Naive thymus-derived CD4-positive, alpha-beta T cell (primary cell): Measurements from ENCODE around the gene AGPAT4. TPM values are rescaled to one million over a fixed set of nuclear protein-coding genes. Genes with fewer than 3 reads are reported as not detected.
A peak's percentile ranks its signal among the peaks of the same experiment; 100 is the strongest.

Experiments used
- ATAC-seq: fragments of 150-1000 bp; cut with Tn5 transposase; 2 replicates; pipeline ENCODE4 v1.10.0; 2021; ENCODE audit warnings: mild to moderate bottlenecking, moderate library complexity
- CTCF ChIA-PET: fragments of 350-600 bp; sonication (Branson Sonifier 250); formaldehyde crosslinking; loops from one replicate; lab custom pipeline; 2021; ENCODE audit warnings: antibody characterized with exemption; lab: Charles Lee
- POLR2A ChIA-PET: fragments of 350-600 bp; sonication (Branson Sonifier 250); formaldehyde crosslinking; loops from one replicate; lab custom pipeline; 2021; ENCODE audit warnings: antibody characterized with exemption, inconsistent platforms; lab: Charles Lee
- DNase-seq, 9 donors: peaks; one replicate each; pipeline versions ENCODE4 v3.0.0 to v3.0.0-alpha.2; 2020 to 2022; ENCODE audit warnings: mixed read lengths in 1 of 9
- H3K27ac ChIP-seq: one replicate; pipeline ENCODE4 v1.7.0; 2013; ENCODE audit warnings: mild to moderate bottlenecking, low read depth, low read length, moderate library complexity
- H3K27me3 ChIP-seq, 2 donors: one replicate each; pipeline ENCODE4 v1.7.0; 2013; ENCODE audit warnings: low read length in 2 of 2, mild to moderate bottlenecking in 2 of 2, moderate library complexity in 2 of 2; ENCODE audit not compliant: control insufficient read depth in 2 of 2, insufficient read depth in 2 of 2
- H3K36me3 ChIP-seq, 3 experiments: 1 replicate in 2 of 3; 2 replicates in 1 of 3; pipeline ENCODE4 v1.7.0; 2013; ENCODE audit warnings: low read length in 3 of 3, mild to moderate bottlenecking in 3 of 3, moderate library complexity in 1 of 3; ENCODE audit not compliant: insufficient read depth in 3 of 3, control insufficient read depth in 2 of 3
- H3K4me1 ChIP-seq, 2 donors: one replicate each; pipeline ENCODE4 v1.7.0; 2013; ENCODE audit warnings: low read length in 2 of 2, mild to moderate bottlenecking in 2 of 2, moderate library complexity in 1 of 2; ENCODE audit not compliant: control insufficient read depth in 2 of 2, insufficient read depth in 2 of 2
- H3K4me3 ChIP-seq: 2 replicates; pipeline ENCODE4 v1.7.0; 2013; ENCODE audit warnings: mild to moderate bottlenecking, low read length
- H3K9me3 ChIP-seq, 3 experiments: 1 replicate in 2 of 3; 2 replicates in 1 of 3; pipeline ENCODE4 v1.7.0; 2013; ENCODE audit warnings: low read length in 3 of 3; ENCODE audit not compliant: control insufficient read depth in 2 of 3
- H3K27ac Mint-ChIP-seq, 9 donors: one replicate each; pipeline ENCODE4 v1.8.0; 2020 to 2022; ENCODE audit warnings: mixed read lengths in 9 of 9, mild to moderate bottlenecking in 8 of 9, moderate library complexity in 5 of 9, inconsistent platforms in 2 of 9
- H3K27me3 Mint-ChIP-seq, 5 donors: one replicate each; pipeline ENCODE4 v1.8.0; 2021 to 2022; ENCODE audit warnings: mixed read lengths in 5 of 5, mild to moderate bottlenecking in 1 of 5
- H3K36me3 Mint-ChIP-seq, 5 donors: one replicate each; pipeline ENCODE4 v1.8.0; 2020 to 2022; ENCODE audit warnings: mixed read lengths in 5 of 5, mild to moderate bottlenecking in 3 of 5, inconsistent platforms in 1 of 5
- H3K4me1 Mint-ChIP-seq, 7 donors: one replicate each; pipeline ENCODE4 v1.8.0; 2020 to 2022; ENCODE audit warnings: mixed read lengths in 7 of 7, mild to moderate bottlenecking in 3 of 7, inconsistent platforms in 1 of 7
- H3K4me3 Mint-ChIP-seq, 10 donors: one replicate each; pipeline ENCODE4 v1.8.0; 2020 to 2022; ENCODE audit warnings: mild to moderate bottlenecking in 10 of 10, mixed read lengths in 10 of 10, moderate library complexity in 6 of 10, inconsistent platforms in 2 of 10
- H3K9me3 Mint-ChIP-seq, 11 donors: one replicate each; pipeline ENCODE4 v1.8.0; 2020 to 2022; ENCODE audit warnings: mixed read lengths in 11 of 11, mild to moderate bottlenecking in 4 of 11, inconsistent platforms in 1 of 11, moderate library complexity in 1 of 11
- intact Hi-C, 2 donors: fragments of 100-400 bp; cut with micrococcal nuclease; formaldehyde crosslinking; loops; one replicate each; pipeline ENCODE4 v1.15.1; 2023
- polyA plus RNA-seq, 2 donors: library from polyadenylated mRNA; unstranded; fragments of 300-500 nt; fragmentation: Illumina TruSeq; gene quantifications; one replicate each; pipeline ENCODE4 v1.2.3, GENCODE V29; 2021
- total RNA-seq, 6 experiments: library from RNA in 5 of 6; stranded (reverse) in 5 of 6; gene quantifications; 1 replicate in 5 of 6; 2 replicates in 1 of 6; pipeline ENCODE4 v1.2.3 and lab custom pipeline; 2021 to 2026

AGPAT4 gene
- total and polyA plus RNA-seq, 7 experiments from 2014 or later: 1.1 to 16.2 (median 2.4) TPM

DNA sequence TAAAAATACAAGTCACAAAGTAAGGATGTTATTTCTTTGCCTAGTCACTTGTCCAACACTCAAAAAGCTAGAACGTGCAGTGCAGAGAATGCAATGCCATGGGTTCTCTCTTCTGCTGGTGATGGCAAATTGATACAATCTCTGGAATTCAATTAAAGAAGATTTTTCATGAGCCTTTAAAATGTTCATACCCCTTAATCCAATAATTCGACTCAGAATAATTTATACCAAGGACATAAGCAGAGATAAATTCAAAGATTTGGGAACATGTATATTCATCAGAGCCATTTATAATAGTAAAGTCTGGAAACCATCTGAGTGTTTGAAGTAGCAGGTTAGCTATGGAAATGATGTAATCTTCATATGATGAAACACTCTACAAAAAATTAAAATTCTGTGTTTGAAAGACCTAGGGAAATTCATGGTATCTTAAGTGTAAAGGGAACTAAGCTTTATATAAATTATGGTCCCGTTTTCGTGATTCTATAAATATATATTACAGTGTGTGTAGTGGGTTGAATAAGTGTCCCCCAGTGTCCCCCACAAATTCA is 2.8 kb upstream of the AGPAT4 start:
- peaks cover 10 to 29% (median 14%) of the 10 kb centered on the region in 7 donors for H3K4me1 Mint-ChIP-seq
- H3K27me3 ChIP-seq: no peaks in the 10 kb centered on the region
- no peak overlapping the region for H3K27ac Mint-ChIP-seq
- H3K27me3 Mint-ChIP-seq: peaks cover 0 to 34% (median 12%) of the 10 kb centered on the region in 5 donors
- CTCF ChIA-PET: no interaction called here
- no peak overlapping the region for H3K27ac ChIP-seq
- peaks cover 0 to 6% of the 10 kb centered on the region in 2 donors for H3K4me1 ChIP-seq
- H3K4me3 Mint-ChIP-seq: no peak overlapping the region
- H3K4me3 ChIP-seq: no peak overlapping the region
- H3K36me3 ChIP-seq: no peaks in the 10 kb centered on the region
- intact Hi-C loops: loop anchor here in 1 of 2 donors (10.0 kb wide), 1 partner anchor 1302 kb away; no protein-coding TSS in a partner anchor
- H3K9me3 ChIP-seq: no peaks in the 10 kb centered on the region
- POLR2A ChIA-PET: no interaction called here
- peaks cover 3 to 10% (median 8%) of the 10 kb centered on the region in 5 donors for H3K36me3 Mint-ChIP-seq
- peaks cover 3 to 20% (median 10%) of the 10 kb centered on the region in 11 donors for H3K9me3 Mint-ChIP-seq
- no peak for ATAC-seq
- no peak for DNase-seq

DNA sequence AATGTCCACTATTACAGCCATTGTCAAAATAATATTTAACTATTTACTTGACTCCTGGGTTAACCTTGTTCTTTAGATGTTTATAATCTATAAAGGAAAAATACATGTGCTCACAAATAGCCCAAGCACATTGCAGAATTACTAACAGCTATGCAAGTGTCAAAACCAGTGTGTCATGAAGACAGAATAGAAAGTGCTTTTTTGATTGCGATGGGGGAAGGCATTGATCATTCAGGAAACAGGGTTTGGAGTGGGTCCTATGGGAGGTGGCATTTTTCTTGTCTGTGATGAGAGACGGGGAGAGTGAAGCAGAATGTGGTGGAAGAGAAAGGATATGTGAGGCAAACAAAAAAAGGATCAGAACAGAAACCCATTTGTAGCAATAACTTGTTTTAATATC is 1.0 kb upstream of the AGPAT4 start:
- Histone ChIP-seq H3K36me3 (no peaks in the 10 kb centered on the region), H3K4me3 (no peak overlapping the region), H3K27me3 (no peaks in the 10 kb centered on the region), H3K4me1 (peaks cover 0 to 6% of the 10 kb centered on the region in 2 donors), H3K9me3 (no peaks in the 10 kb centered on the region), H3K27ac (no peak overlapping the region)
- Mint-ChIP-seq H3K4me1 (peaks cover 10 to 31% (median 17%) of the 10 kb centered on the region in 7 donors), H3K36me3 (peaks cover 0 to 13% (median 4%) of the 10 kb centered on the region in 5 donors), H3K4me3 (peak overlapping the region in 4 of 10 donors; percentile 4 to 98 (median 71)), H3K27ac (peak overlapping the region in 8 of 9 donors; percentile 13 to 91 (median 54)), H3K27me3 (peaks cover 0 to 18% (median 0%) of the 10 kb centered on the region in 5 donors), H3K9me3 (peaks cover 0 to 5% (median 0%) of the 10 kb centered on the region in 11 donors)
- ChIA-PET POLR2A (no interaction called here), CTCF (no interaction called here)
- ATAC-seq (no peak), DNase-seq (no peak)
- intact Hi-C loops: loop anchor here (1.0 to 10.0 kb wide), 6 partner anchors 96 to 1548 kb away; partner anchors contain the start of genes PACRG (in 2 of the 2), PRKN (in 2 of the 2) and WTAP (in 1 of the 2)

DNA sequence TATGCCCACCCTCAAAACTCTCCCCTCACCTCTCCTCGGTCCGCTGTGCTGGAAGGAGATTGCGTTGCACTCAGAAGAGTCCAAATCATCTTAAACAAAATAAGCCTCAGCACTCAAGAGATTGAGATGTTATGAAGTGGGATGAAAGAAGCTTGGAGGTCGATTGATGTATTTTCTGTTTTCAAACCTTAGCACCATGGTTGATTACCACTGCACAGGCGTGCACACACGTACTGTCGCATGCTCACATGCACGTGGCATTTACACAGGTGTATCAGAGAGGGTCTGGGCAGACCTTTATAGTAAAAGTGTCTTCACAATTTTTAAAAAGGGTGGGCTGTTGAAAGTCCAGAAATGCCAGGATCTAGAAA is 612 bp upstream of the AGPAT4 start:
- ATAC-seq (no peak), DNase-seq (peak in 1 of 9 donors; percentile 12)
- peaks cover 10 to 31% (median 19%) of the 10 kb centered on the region in 7 donors for H3K4me1 Mint-ChIP-seq
- intact Hi-C loops: loop anchor here (1.0 to 10.0 kb wide), 6 partner anchors 96 to 1547 kb away; partner anchors contain the start of genes PACRG (in 2 of the 2), PRKN (in 2 of the 2) and WTAP (in 1 of the 2)
- Histone ChIP-seq H3K9me3 (no peaks in the 10 kb centered on the region), H3K4me3 (peak overlapping the region; percentile 46), H3K36me3 (no peaks in the 10 kb centered on the region), H3K27ac (peak overlapping the region; percentile 66), H3K27me3 (no peaks in the 10 kb centered on the region), H3K4me1 (peaks cover 0 to 6% of the 10 kb centered on the region in 2 donors)
- peaks cover 0 to 16% (median 8%) of the 10 kb centered on the region in 5 donors for H3K36me3 Mint-ChIP-seq
- ChIA-PET CTCF (interaction anchor here (0.6 kb wide), 4 partner anchors 81 to 754 kb away, joined by 3 to 5 read pairs (median 3); no protein-coding TSS in a partner anchor), POLR2A (interaction anchor here (0.5 kb wide), 1 partner anchor 1304 kb away, joined by 4 read pairs; no protein-coding TSS in a partner anchor)
- peak overlapping the region; percentile 82 to 98 (median 94) for H3K4me3 Mint-ChIP-seq
- H3K27me3 Mint-ChIP-seq: peaks cover 0 to 15% (median 0%) of the 10 kb centered on the region in 5 donors
- peaks cover 0 to 3% (median 0%) of the 10 kb centered on the region in 11 donors for H3K9me3 Mint-ChIP-seq
- peak overlapping the region; percentile 87 to 98 (median 94) for H3K27ac Mint-ChIP-seq

DNA sequence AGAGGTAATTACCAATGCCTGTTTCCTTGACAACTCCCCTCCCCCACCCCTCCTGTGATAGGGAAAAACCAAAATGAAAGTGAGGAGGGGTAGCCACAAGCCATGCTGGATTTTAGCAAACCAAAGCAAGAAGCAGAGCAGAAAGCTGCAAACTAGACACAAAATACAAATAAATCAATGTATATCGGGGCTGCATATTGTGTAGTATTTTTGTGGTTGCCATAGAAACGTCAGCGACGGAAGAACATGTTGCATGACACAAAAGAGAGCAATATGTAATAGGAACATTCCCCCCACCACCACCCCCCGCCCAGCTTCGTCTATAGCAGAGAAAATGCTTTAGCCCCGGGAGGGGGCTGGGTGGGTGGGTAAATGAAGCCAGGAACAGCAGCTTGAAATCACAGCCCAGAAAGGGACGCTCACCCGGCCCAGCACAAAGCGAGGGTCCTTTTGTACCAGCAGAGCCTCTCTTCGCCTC is 548 bp downstream of the AGPAT4 start:
- CTCF ChIA-PET: no interaction called here
- peak overlapping the region; percentile 82 to 98 (median 94) for H3K4me3 Mint-ChIP-seq
- no peaks in the 10 kb centered on the region for H3K36me3 ChIP-seq
- POLR2A ChIA-PET: no interaction called here
- H3K4me3 ChIP-seq: peak overlapping the region; percentile 43
- peak overlapping the region; percentile 66 for H3K27ac ChIP-seq
- no peaks in the 10 kb centered on the region for H3K27me3 ChIP-seq
- H3K9me3 ChIP-seq: no peaks in the 10 kb centered on the region
- DNase-seq: peak; percentile 15 to 79 (median 60)
- intact Hi-C loops: loop anchor here (1.0 to 10.0 kb wide), 4 partner anchors 47 to 1546 kb away; partner anchors contain the start of gene WTAP (in 1 of the 2)
- peaks cover 0 to 18% (median 10%) of the 10 kb centered on the region in 5 donors for H3K36me3 Mint-ChIP-seq
- peaks cover 0 to 6% of the 10 kb centered on the region in 2 donors for H3K4me1 ChIP-seq
- peaks cover 10 to 35% (median 19%) of the 10 kb centered on the region in 7 donors for H3K4me1 Mint-ChIP-seq
- H3K9me3 Mint-ChIP-seq: peaks cover 0 to 3% (median 0%) of the 10 kb centered on the region in 11 donors
- ATAC-seq: peak; percentile 58
- H3K27ac Mint-ChIP-seq: peak overlapping the region; percentile 87 to 98 (median 94)
- H3K27me3 Mint-ChIP-seq: peaks cover 0 to 15% (median 0%) of the 10 kb centered on the region in 5 donors

DNA sequence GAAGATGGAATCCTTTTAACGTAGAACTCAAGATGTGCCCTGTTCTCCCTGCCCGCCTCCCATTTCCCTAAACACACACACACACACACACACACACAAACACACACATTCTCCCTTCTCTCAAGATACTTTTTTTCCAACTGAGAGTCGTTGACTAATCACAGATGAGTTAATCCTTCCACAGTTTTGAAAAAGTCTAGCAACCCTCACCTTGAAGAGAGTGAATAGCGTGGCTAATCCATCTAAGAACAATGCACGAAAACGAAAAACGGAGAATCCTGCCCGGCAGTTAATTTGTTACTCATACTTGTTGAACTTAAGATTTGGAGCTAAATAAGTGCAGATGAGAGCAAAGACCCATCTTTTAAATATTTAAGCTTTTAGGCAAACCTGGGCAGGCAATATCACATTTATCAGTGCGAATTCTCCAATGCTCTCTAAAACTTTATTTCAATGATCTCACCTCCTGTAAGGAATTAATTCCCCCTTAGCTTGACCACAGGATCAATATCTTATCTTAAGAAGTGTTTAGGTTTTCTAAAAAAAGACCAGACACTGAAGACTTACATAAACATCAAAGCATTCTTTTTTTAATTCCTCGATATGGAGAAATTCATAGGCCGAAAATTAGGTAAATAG is 1.1 kb downstream of the AGPAT4 start:
- ATAC-seq (no peak), DNase-seq (no peak)
- H3K36me3 ChIP-seq: no peaks in the 10 kb centered on the region
- Mint-ChIP-seq H3K4me1 (peaks cover 10 to 37% (median 19%) of the 10 kb centered on the region in 7 donors), H3K27ac (peak overlapping the region; percentile 78 to 98 (median 93)), H3K27me3 (peaks cover 0 to 13% (median 0%) of the 10 kb centered on the region in 5 donors), H3K36me3 (peaks cover 0 to 19% (median 11%) of the 10 kb centered on the region in 5 donors), H3K9me3 (peaks cover 0 to 3% (median 0%) of the 10 kb centered on the region in 11 donors), H3K4me3 (peak overlapping the region; percentile 82 to 98 (median 94))
- intact Hi-C loops: loop anchor here (1.0 to 10.0 kb wide), 4 partner anchors 46 to 1545 kb away; partner anchors contain the start of gene WTAP (in 1 of the 2)
- H3K9me3 ChIP-seq: no peaks in the 10 kb centered on the region
- POLR2A ChIA-PET: no interaction called here
- CTCF ChIA-PET: no interaction called here
- peaks cover 0 to 6% of the 10 kb centered on the region in 2 donors for H3K4me1 ChIP-seq
- H3K4me3 ChIP-seq: peak overlapping the region; percentile 43
- H3K27me3 ChIP-seq: no peaks in the 10 kb centered on the region
- peak overlapping the region; percentile 57 for H3K27ac ChIP-seq

DNA sequence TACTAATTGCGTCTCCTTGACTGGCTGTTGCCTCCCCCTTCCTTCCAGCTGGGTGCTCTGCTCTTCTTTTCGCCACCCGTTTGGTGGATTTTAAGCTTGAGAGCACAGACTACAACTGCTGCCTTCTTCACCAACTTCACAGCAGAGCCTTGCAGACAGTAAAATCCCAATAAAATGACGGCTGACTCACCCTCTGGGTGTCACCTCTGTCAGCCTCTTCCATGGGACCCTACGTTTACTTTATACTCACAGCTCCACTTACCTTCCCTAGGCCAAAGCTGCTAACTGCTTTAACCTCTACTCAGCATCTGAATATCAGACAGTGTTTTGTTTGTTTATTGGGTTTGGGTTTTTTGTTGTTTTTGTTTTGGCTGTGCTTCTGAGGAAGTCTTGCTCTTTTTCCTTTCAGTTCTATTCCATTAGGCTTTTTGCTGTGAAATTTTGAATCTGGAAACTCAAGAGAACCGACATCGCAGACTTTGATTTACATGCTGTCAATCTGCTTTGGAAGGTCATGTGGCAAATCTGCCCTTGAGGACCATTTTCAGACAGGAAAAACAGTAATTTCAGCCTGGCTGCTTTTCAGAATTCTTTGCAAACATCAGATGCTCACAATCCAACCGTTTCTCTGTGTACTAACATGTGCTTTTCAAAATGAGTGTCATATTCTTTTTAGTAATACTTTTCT is 2.4 kb downstream of the AGPAT4 start:
- Mint-ChIP-seq H3K4me1 (peaks cover 10 to 37% (median 19%) of the 10 kb centered on the region in 7 donors), H3K27me3 (peaks cover 0 to 7% (median 0%) of the 10 kb centered on the region in 5 donors), H3K36me3 (peaks cover 0 to 18% (median 11%) of the 10 kb centered on the region in 5 donors), H3K9me3 (peaks cover 0 to 3% (median 0%) of the 10 kb centered on the region in 11 donors), H3K27ac (peak overlapping the region in 4 of 9 donors; percentile 2 to 45 (median 16)), H3K4me3 (peak overlapping the region in 2 of 10 donors; percentile 33 to 39)
- CTCF ChIA-PET: no interaction called here
- no peaks in the 10 kb centered on the region for H3K9me3 ChIP-seq
- peaks cover 0 to 6% of the 10 kb centered on the region in 2 donors for H3K4me1 ChIP-seq
- ATAC-seq (no peak), DNase-seq (no peak)
- POLR2A ChIA-PET: no interaction called here
- no peak overlapping the region for H3K27ac ChIP-seq
- intact Hi-C loops: loop anchor here (2.0 to 10.0 kb wide), 3 partner anchors 99 to 1544 kb away; partner anchors contain the start of gene WTAP (in 1 of the 2)
- H3K4me3 ChIP-seq: no peak overlapping the region
- H3K36me3 ChIP-seq: no peaks in the 10 kb centered on the region
- no peaks in the 10 kb centered on the region for H3K27me3 ChIP-seq
